ENCODE measurements around the gene FAM13A. TPM values are rescaled to one million over a fixed set of nuclear protein-coding genes. Genes with fewer than 3 reads are reported as not detected.

FAM13A gene
- total and polyA plus RNA-seq, 4 experiments from 2014 or later, result 9.6 to 19.7 (median 13.0) TPM

- Mint-ChIP-seq H3K27ac (no peak overlapping the region), H3K27me3 (no peaks in the 10 kb centered on the region), H3K9me3 (no peaks in the 10 kb centered on the region), H3K4me1 (no peaks in the 10 kb centered on the region), H3K36me3 (peaks cover under 1 to 1% of the 10 kb centered on the region in 2 donors), H3K4me3 (no peak overlapping the region)
- ChIA-PET CTCF (ENCODE audit: partially characterized antibody) (no interaction called here), POLR2A (ENCODE audit: partially characterized antibody) (no interaction called here)
- no peak overlapping the region for H3K27ac ChIP-seq (ENCODE audit: low read depth, low read length)
- no peak for DNase-seq
- no peak overlapping the region for H3K4me3 ChIP-seq (ENCODE audit: low read length in 2 of 2)
- intact Hi-C loops (cut with micrococcal nuclease), result no loop called here
- H3K36me3 ChIP-seq (ENCODE audit: insufficient read depth, low read length), result no peaks in the 10 kb centered on the region
- no peaks in the 10 kb centered on the region for H3K9me3 ChIP-seq (ENCODE audit: control insufficient read depth in 1 of 2, low read length in 2 of 2)
- no peaks in the 10 kb centered on the region for H3K27me3 ChIP-seq (ENCODE audit: insufficient read depth, low read length)
- H3K4me1 ChIP-seq (ENCODE audit: insufficient read depth, low read length), result no peaks in the 10 kb centered on the region
These were observed 295.6 kb downstream of the FAM13A start for GRCh38 chr4:88761342-88761741.

GRCh38 chr4:88759895-88760290, 297.1 kb downstream of the FAM13A start:
- Histone ChIP-seq H3K4me3 (ENCODE audit: low read length in 2 of 2) (no peak overlapping the region), H3K9me3 (ENCODE audit: control insufficient read depth in 1 of 2, low read length in 2 of 2) (no peaks in the 10 kb centered on the region), H3K27ac (ENCODE audit: low read depth, low read length) (no peak overlapping the region), H3K4me1 (ENCODE audit: insufficient read depth, low read length) (no peaks in the 10 kb centered on the region), H3K36me3 (ENCODE audit: insufficient read depth, low read length) (no peaks in the 10 kb centered on the region), H3K27me3 (ENCODE audit: insufficient read depth, low read length) (no peaks in the 10 kb centered on the region)
- no peaks in the 10 kb centered on the region for H3K27me3 Mint-ChIP-seq
- intact Hi-C loops (cut with micrococcal nuclease), result no loop called here
- no peaks in the 10 kb centered on the region for H3K9me3 Mint-ChIP-seq
- H3K27ac Mint-ChIP-seq, result no peak overlapping the region
- ChIA-PET POLR2A (ENCODE audit: partially characterized antibody) (no interaction called here), CTCF (ENCODE audit: partially characterized antibody) (no interaction called here)
- H3K36me3 Mint-ChIP-seq, result peaks cover 2 to 3% of the 10 kb centered on the region in 2 donors
- no peaks in the 10 kb centered on the region for H3K4me1 Mint-ChIP-seq
- no peak for DNase-seq
- no peak overlapping the region for H3K4me3 Mint-ChIP-seq

DNA sequence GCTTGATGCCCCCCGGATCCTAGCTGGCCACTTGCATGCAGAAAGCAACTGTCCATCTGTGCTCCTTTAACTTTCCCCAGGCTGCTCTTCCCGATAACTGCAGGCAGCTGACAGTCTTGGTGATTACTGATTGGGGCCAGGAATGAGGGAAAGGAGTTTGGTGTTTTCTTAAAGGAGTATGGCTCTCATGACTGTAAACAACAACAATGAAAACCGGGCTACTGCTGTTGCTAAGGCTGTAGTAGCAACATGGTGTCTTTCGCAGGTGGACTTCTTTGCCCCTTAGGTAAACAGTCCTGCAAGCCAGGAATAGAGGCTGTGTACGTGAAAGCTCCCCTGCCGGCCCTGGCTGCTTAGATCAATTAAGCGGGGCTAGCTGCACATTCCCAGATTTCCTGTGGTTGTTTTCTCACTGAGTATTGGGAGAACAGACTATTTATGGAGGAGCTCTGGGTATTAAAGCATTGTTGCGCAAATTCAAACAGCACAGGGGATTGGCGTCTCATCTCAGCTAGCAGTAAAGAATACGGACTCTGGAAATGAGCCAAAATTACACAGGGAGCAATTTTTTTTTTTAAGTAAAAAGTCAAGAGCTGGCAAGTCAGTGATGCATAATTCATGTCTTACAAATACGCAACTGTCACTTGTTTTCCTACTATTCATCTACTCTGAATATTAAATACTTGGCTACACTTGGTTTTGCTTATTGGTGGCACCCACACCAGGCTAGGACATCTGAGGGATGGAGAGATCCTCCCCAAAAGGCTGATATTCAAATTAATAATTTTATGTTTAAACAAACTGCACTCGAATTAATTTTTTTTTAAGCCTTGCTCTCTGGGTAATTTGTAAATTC, 297.7 kb downstream of the FAM13A start:
- H3K36me3 ChIP-seq (ENCODE audit: insufficient read depth, low read length), result no peaks in the 10 kb centered on the region
- CTCF ChIA-PET (ENCODE audit: partially characterized antibody), result no interaction called here

DNA sequence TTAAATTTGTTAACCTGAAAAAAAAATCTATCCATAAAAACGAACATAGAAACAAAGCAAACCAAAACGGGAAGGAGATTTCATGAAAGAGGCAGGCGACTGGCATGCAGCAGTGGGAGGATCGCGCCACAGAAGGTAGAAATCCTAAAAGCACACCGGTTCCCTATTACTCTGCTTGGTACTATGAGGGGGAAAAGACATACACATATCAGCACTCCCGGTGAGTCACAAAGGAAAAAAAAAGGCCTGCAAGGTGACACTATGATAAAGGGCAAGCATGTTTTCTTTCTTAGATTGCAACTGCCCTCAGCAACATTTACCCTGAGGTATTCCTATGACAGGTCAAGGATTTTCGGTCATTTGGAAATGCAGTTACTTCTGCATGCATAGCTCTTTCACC, 298.7 kb downstream of the FAM13A start:
- H3K9me3 Mint-ChIP-seq, result no peaks in the 10 kb centered on the region
- no peaks in the 10 kb centered on the region for H3K27me3 ChIP-seq (ENCODE audit: insufficient read depth, low read length)
- no peaks in the 10 kb centered on the region for H3K27me3 Mint-ChIP-seq
- no peaks in the 10 kb centered on the region for H3K4me1 ChIP-seq (ENCODE audit: insufficient read depth, low read length)
- H3K4me3 Mint-ChIP-seq, result no peak overlapping the region
- H3K36me3 ChIP-seq (ENCODE audit: insufficient read depth, low read length), result no peaks in the 10 kb centered on the region
- intact Hi-C loops (cut with micrococcal nuclease), result no loop called here
- ChIA-PET POLR2A (ENCODE audit: partially characterized antibody) (no interaction called here), CTCF (ENCODE audit: partially characterized antibody) (no interaction called here)
- H3K27ac Mint-ChIP-seq, result no peak overlapping the region
- H3K4me3 ChIP-seq (ENCODE audit: low read length in 2 of 2), result no peak overlapping the region
- H3K9me3 ChIP-seq (ENCODE audit: control insufficient read depth in 1 of 2, low read length in 2 of 2), result no peaks in the 10 kb centered on the region
- DNase-seq, result no peak
- peaks cover 2 to 3% of the 10 kb centered on the region in 2 donors for H3K36me3 Mint-ChIP-seq
- H3K4me1 Mint-ChIP-seq, result no peaks in the 10 kb centered on the region
- H3K27ac ChIP-seq (ENCODE audit: low read depth, low read length), result no peak overlapping the region

More for the DNA sequence above, 297.7 kb downstream of the FAM13A start:
- Mint-ChIP-seq H3K4me1 (no peaks in the 10 kb centered on the region), H3K27me3 (no peaks in the 10 kb centered on the region), H3K27ac (no peak overlapping the region), H3K4me3 (no peak overlapping the region), H3K9me3 (no peaks in the 10 kb centered on the region), H3K36me3 (peaks cover 2 to 3% of the 10 kb centered on the region in 2 donors)
- intact Hi-C loops (cut with micrococcal nuclease), result no loop called here
- H3K4me3 ChIP-seq (ENCODE audit: low read length in 2 of 2), result no peak overlapping the region
- no peak overlapping the region for H3K27ac ChIP-seq (ENCODE audit: low read depth, low read length)
- H3K9me3 ChIP-seq (ENCODE audit: control insufficient read depth in 1 of 2, low read length in 2 of 2), result no peaks in the 10 kb centered on the region
- H3K4me1 ChIP-seq (ENCODE audit: insufficient read depth, low read length), result no peaks in the 10 kb centered on the region
- H3K27me3 ChIP-seq (ENCODE audit: insufficient read depth, low read length), result no peaks in the 10 kb centered on the region
- DNase-seq, result no peak
- POLR2A ChIA-PET (ENCODE audit: partially characterized antibody), result no interaction called here

GRCh38 chr4:88757776-88758175, 299.2 kb downstream of the FAM13A start:
- Histone ChIP-seq H3K27ac (ENCODE audit: low read depth, low read length) (no peak overlapping the region), H3K4me3 (ENCODE audit: low read length in 2 of 2) (no peak overlapping the region), H3K4me1 (ENCODE audit: insufficient read depth, low read length) (no peaks in the 10 kb centered on the region), H3K36me3 (ENCODE audit: insufficient read depth, low read length) (no peaks in the 10 kb centered on the region), H3K27me3 (ENCODE audit: insufficient read depth, low read length) (no peaks in the 10 kb centered on the region), H3K9me3 (ENCODE audit: control insufficient read depth in 1 of 2, low read length in 2 of 2) (no peaks in the 10 kb centered on the region)
- Mint-ChIP-seq H3K36me3 (peaks cover 2 to 3% of the 10 kb centered on the region in 2 donors), H3K4me3 (no peak overlapping the region), H3K27me3 (no peaks in the 10 kb centered on the region), H3K4me1 (no peaks in the 10 kb centered on the region), H3K9me3 (no peaks in the 10 kb centered on the region), H3K27ac (no peak overlapping the region)
- POLR2A ChIA-PET (ENCODE audit: partially characterized antibody), result no interaction called here
- DNase-seq, result no peak
- CTCF ChIA-PET (ENCODE audit: partially characterized antibody), result interaction anchor here (0.9 kb wide), 1 partner anchor 30 kb away, joined by 3 read pairs; no protein-coding TSS in a partner anchor
- intact Hi-C loops (cut with micrococcal nuclease), result no loop called here

- Histone ChIP-seq H3K4me1 (ENCODE audit: insufficient read depth, low read length) (no peaks in the 10 kb centered on the region), H3K9me3 (ENCODE audit: control insufficient read depth in 1 of 2, low read length in 2 of 2) (no peaks in the 10 kb centered on the region), H3K4me3 (ENCODE audit: low read length in 2 of 2) (no peak overlapping the region), H3K27ac (ENCODE audit: low read depth, low read length) (no peak overlapping the region), H3K27me3 (ENCODE audit: insufficient read depth, low read length) (no peaks in the 10 kb centered on the region), H3K36me3 (ENCODE audit: insufficient read depth, low read length) (no peaks in the 10 kb centered on the region)
- Mint-ChIP-seq H3K9me3 (no peaks in the 10 kb centered on the region), H3K27me3 (no peaks in the 10 kb centered on the region), H3K4me3 (no peak overlapping the region), H3K4me1 (no peaks in the 10 kb centered on the region), H3K27ac (no peak overlapping the region), H3K36me3 (peaks cover 2 to 4% of the 10 kb centered on the region in 2 donors)
- DNase-seq, result no peak
- CTCF ChIA-PET (ENCODE audit: partially characterized antibody), result interaction anchor here (0.9 to 1.2 kb wide), 2 partner anchors 29 to 218 kb away, joined by 3 to 4 read pairs; no protein-coding TSS in a partner anchor
- intact Hi-C loops (cut with micrococcal nuclease), result no loop called here
- POLR2A ChIA-PET (ENCODE audit: partially characterized antibody), result no interaction called here
These were observed 299.9 kb downstream of the FAM13A start for GRCh38 chr4:88757067-88757466.

DNA sequence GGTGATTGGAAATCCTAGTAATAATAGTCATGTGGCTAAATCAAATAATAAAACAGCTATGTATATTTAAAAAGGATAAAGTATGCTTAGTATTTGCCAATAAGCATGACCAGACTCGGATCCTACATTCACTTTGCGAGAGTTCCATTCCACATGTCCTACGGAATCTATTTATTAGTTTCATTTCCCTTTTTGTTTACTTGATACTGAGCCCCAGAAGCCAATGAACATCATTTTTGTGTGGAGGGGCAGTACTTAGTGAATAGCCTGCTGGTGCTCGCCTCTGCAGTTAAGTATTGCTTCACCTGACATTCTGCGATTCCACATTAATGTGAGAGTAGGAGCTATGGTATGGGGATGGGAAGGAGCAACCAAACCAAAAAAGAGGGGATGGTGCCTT, 300.8 kb downstream of the FAM13A start:
- Histone ChIP-seq H3K27me3 (ENCODE audit: insufficient read depth, low read length) (no peaks in the 10 kb centered on the region), H3K4me1 (ENCODE audit: insufficient read depth, low read length) (no peaks in the 10 kb centered on the region), H3K9me3 (ENCODE audit: control insufficient read depth in 1 of 2, low read length in 2 of 2) (no peaks in the 10 kb centered on the region), H3K4me3 (ENCODE audit: low read length in 2 of 2) (no peak overlapping the region), H3K36me3 (ENCODE audit: insufficient read depth, low read length) (no peaks in the 10 kb centered on the region), H3K27ac (ENCODE audit: low read depth, low read length) (no peak overlapping the region)
- intact Hi-C loops (cut with micrococcal nuclease), result no loop called here
- CTCF ChIA-PET (ENCODE audit: partially characterized antibody), result interaction anchor here (1.2 kb wide), 1 partner anchor 217 kb away, joined by 4 read pairs; no protein-coding TSS in a partner anchor
- Mint-ChIP-seq H3K9me3 (no peaks in the 10 kb centered on the region), H3K27me3 (no peaks in the 10 kb centered on the region), H3K4me1 (no peaks in the 10 kb centered on the region), H3K27ac (peak overlapping the region in 1 of 7 donors; percentile 19), H3K4me3 (no peak overlapping the region), H3K36me3 (peaks cover 2 to 13% of the 10 kb centered on the region in 2 donors)
- no peak for DNase-seq
- POLR2A ChIA-PET (ENCODE audit: partially characterized antibody), result no interaction called here

All from CD4-positive, alpha-beta memory T cell (primary cell).